SK-N-MC (cell line): ENCODE measurements around the gene RYR2.

ENCODE experiments used
- DNase-seq: peaks from one replicate; pipeline ENCODE4 v3.0.0-alpha.2; 2011; ENCODE audit warnings: low read depth, low spot score
- H3K27ac ChIP-seq: fragments of 200-600 bp; sonication (generic); 2 replicates; pipeline ENCODE4 v1.5.1; 2016; ENCODE audit warnings: mixed run types
- H3K36me3 ChIP-seq: fragments of 200-600 bp; sonication (generic); 2 replicates; pipeline ENCODE4 v1.6.1; 2017; ENCODE audit warnings: antibody characterized with exemption, low read length, mixed read lengths; ENCODE audit not compliant: insufficient read depth
- H3K4me3 ChIP-seq: fragments of 200-600 bp; sonication (generic); 2 replicates; pipeline ENCODE4 v1.5.1; 2016
- H3K9ac ChIP-seq: fragments of 200-600 bp; sonication (generic); 2 replicates; pipeline ENCODE4 v1.8.0; 2017; ENCODE audit warnings: mixed run types, mixed read lengths; ENCODE audit not compliant: insufficient read length
- H3K9me3 ChIP-seq: fragments of 200-600 bp; sonication (generic); 2 replicates; pipeline ENCODE4 v1.6.1; 2017; ENCODE audit warnings: low read depth, mild to moderate bottlenecking, antibody characterized with exemption, low read length, moderate library complexity, mixed read lengths
- EZH2 ChIP-seq: fragments of 200-600 bp; sonication (generic); IDR thresholded peaks from one replicate; pipeline ENCODE4 v1.6.1; 2017; ENCODE audit warnings: antibody characterized with exemption
- FOXP2 ChIP-seq: optimal IDR thresholded peaks from 2 replicates; pipeline ENCODE3; 2011; ENCODE audit warnings: mild to moderate bottlenecking, moderate library complexity; ENCODE audit not compliant: insufficient read depth; ENCODE audit errors: extremely low read length, control extremely low read depth
- POLR2AphosphoS5 ChIP-seq: IDR thresholded peaks from 2 replicates; pipeline ENCODE4 v1.6.1; 2012; ENCODE audit warnings: mild to moderate bottlenecking, low read depth, low read length, borderline replicate concordance

Gene RYR2

GRCh38 chr1:237152506-237153335 lies 110.7 kb downstream of the RYR2 start:
- Histone ChIP-seq H3K36me3 (no peaks in the 10 kb centered on the region), H3K9me3 (no peaks in the 10 kb centered on the region), H3K4me3 (peak overlapping the region; percentile 66), H3K9ac (peak overlapping the region; percentile 41), H3K27ac (peak overlapping the region; percentile 82)
- TF ChIP-seq FOXP2 (no peak), EZH2 (no peak), POLR2AphosphoS5 (no peak)
- DNase-seq, result no peak

- Histone ChIP-seq H3K9ac (no peak overlapping the region), H3K27ac (peak overlapping the region; percentile 82), H3K36me3 (no peaks in the 10 kb centered on the region), H3K4me3 (peak overlapping the region; percentile 66), H3K9me3 (no peaks in the 10 kb centered on the region)
- no peak for TF ChIP-seq POLR2AphosphoS5
- no peak for DNase-seq
Observed at GRCh38 chr1:237154157-237154556, 112.2 kb downstream of the RYR2 start.

GRCh38 chr1:237164406-237165352 lies 122.7 kb downstream of the RYR2 start:
- DNase-seq, result no peak
- no peak overlapping the region for H3K27ac ChIP-seq
- no peak overlapping the region for H3K4me3 ChIP-seq
- no peak for TF ChIP-seq FOXP2
- TF ChIP-seq EZH2, result no peak
- TF ChIP-seq POLR2AphosphoS5, result no peak
- no peaks in the 10 kb centered on the region for H3K9me3 ChIP-seq
- no peaks in the 10 kb centered on the region for H3K36me3 ChIP-seq
- H3K9ac ChIP-seq, result no peak overlapping the region

GRCh38 chr1:237166086-237166485 lies 124.1 kb downstream of the RYR2 start:
- no peak for DNase-seq
- Histone ChIP-seq H3K27ac (no peak overlapping the region), H3K4me3 (no peak overlapping the region), H3K9me3 (no peaks in the 10 kb centered on the region), H3K36me3 (no peaks in the 10 kb centered on the region), H3K9ac (no peak overlapping the region)
- TF ChIP-seq EZH2 (no peak), FOXP2 (no peak), POLR2AphosphoS5 (no peak)

- TF ChIP-seq FOXP2 (no peak), POLR2AphosphoS5 (no peak), EZH2 (no peak)
- Histone ChIP-seq H3K9me3 (no peaks in the 10 kb centered on the region), H3K27ac (0 out of 2 replicates have a peak overlapping the region, but pooled peaks have one; percentile 16), H3K4me3 (no peak overlapping the region), H3K9ac (no peak overlapping the region), H3K36me3 (no peaks in the 10 kb centered on the region)
- DNase-seq, result no peak
Observed at GRCh38 chr1:237166593-237167101, 124.7 kb downstream of the RYR2 start.

- no peak for DNase-seq
- Histone ChIP-seq H3K27ac (no peak overlapping the region), H3K9me3 (no peaks in the 10 kb centered on the region), H3K36me3 (no peaks in the 10 kb centered on the region), H3K9ac (no peak overlapping the region), H3K4me3 (no peak overlapping the region)
- TF ChIP-seq POLR2AphosphoS5, result no peak
- no peak for TF ChIP-seq FOXP2
- no peak for TF ChIP-seq EZH2
Observed at GRCh38 chr1:237170149-237170548, 128.2 kb downstream of the RYR2 start.

DNA sequence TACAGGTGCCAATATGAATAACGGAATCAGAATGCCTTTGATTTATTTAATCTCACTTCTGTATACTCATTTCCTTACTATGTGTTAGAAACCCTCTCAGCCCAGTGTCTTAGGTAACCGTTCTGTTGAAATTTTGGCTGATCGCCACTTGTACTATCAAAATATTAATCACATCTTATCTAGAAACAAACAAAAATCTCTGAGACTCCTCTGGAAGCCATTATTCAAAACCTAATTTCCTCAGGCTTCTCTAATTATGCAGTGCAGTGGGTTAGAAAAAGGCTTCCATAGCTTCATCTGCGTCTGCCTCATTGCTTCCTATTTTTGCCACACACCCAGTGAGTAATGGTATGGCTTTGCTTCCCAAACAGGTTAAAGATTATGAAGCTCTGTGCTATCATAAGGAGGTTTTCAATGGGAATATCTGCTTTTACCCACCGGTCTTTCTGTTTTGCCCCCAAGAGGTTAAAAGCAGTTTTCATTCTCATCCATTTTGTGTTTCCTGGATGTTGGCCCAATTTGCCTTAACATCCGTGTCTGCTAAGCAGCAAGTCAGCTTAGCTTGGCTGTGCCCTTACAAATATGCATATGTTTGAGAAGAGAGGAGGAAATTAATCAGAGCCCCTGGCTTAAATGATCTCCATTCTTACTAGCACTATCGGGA lies 129.6 kb downstream of the RYR2 start:
- no peak overlapping the region for H3K9ac ChIP-seq
- no peaks in the 10 kb centered on the region for H3K36me3 ChIP-seq
- peak overlapping the region; percentile 47 for H3K27ac ChIP-seq
- DNase-seq, result no peak
- no peaks in the 10 kb centered on the region for H3K9me3 ChIP-seq
- peak overlapping the region; percentile 52 for H3K4me3 ChIP-seq
- TF ChIP-seq FOXP2 (no peak), EZH2 (no peak), POLR2AphosphoS5 (no peak)

DNA sequence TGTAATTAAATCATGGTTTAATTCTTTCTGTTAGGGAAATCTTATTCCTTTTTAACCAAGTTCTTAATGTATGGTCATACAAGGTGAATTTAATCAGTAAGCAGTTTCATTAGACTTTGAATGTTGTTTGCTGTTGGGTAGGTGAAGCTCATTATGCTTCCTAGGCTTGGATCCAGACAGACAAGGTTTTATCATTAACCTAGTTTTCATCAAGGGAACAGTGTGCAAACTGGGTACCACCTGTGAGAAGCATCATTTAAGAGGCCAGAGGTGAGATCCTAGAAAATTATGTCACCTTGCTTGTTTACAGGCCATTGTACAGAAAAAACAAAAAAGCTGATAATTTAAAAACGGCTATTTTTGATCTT lies 130.1 kb downstream of the RYR2 start:
- Histone ChIP-seq H3K9ac (no peak overlapping the region), H3K36me3 (no peaks in the 10 kb centered on the region), H3K27ac (peak overlapping the region; percentile 47), H3K4me3 (peak overlapping the region; percentile 52), H3K9me3 (no peaks in the 10 kb centered on the region)
- TF ChIP-seq EZH2 (no peak), FOXP2 (no peak), POLR2AphosphoS5 (no peak)
- DNase-seq, result no peak
